ENCODE results near the gene NOS1. TPM values are rescaled to one million over a fixed set of nuclear protein-coding genes. Genes with fewer than 3 reads are reported as not detected.

Gene NOS1
- total RNA-seq, 1 donor from 2014 or later = not detected

- no peak for DNase-seq (ENCODE audit: low read depth in 2 of 2)
Measured at GRCh38 chr12:117180758-117181467, 180.5 kb downstream of the NOS1 start.

GRCh38 chr12:117178745-117179144, 182.7 kb downstream of the NOS1 start:
- DNase-seq (ENCODE audit: low read depth in 2 of 2) = no peak

- no peak for DNase-seq (ENCODE audit: low read depth in 2 of 2)
Measured at GRCh38 chr12:117178301-117178700, 183.1 kb downstream of the NOS1 start.

- DNase-seq (ENCODE audit: low read depth in 2 of 2) = no peak
Measured at GRCh38 chr12:117172168-117172567, 189.3 kb downstream of the NOS1 start.

GRCh38 chr12:117171499-117172162, 189.8 kb downstream of the NOS1 start:
- DNase-seq (ENCODE audit: low read depth in 2 of 2) = no peak

- no peak for DNase-seq (ENCODE audit: low read depth in 2 of 2)
Measured at GRCh38 chr12:117169548-117169947, 191.9 kb downstream of the NOS1 start.

GRCh38 chr12:117168976-117169375, 192.4 kb downstream of the NOS1 start:
- DNase-seq (ENCODE audit: low read depth in 2 of 2) = no peak

- DNase-seq (ENCODE audit: low read depth in 2 of 2) = no peak
Measured at GRCh38 chr12:117167769-117168168, 193.7 kb downstream of the NOS1 start.

- no peak for DNase-seq (ENCODE audit: low read depth in 2 of 2)
Measured at GRCh38 chr12:117166107-117166506, 195.3 kb downstream of the NOS1 start.

GRCh38 chr12:117165342-117165741, 196.1 kb downstream of the NOS1 start:
- DNase-seq (ENCODE audit: low read depth in 2 of 2) = no peak

- no peak for DNase-seq (ENCODE audit: low read depth in 2 of 2)
Measured at GRCh38 chr12:117162633-117163032, 198.8 kb downstream of the NOS1 start.

GRCh38 chr12:117162167-117162539, 199.3 kb downstream of the NOS1 start:
- DNase-seq (ENCODE audit: low read depth in 2 of 2) = no peak

- no peak for DNase-seq (ENCODE audit: low read depth in 2 of 2)
Measured at GRCh38 chr12:117161460-117162166, 199.8 kb downstream of the NOS1 start.

GRCh38 chr12:117159674-117160073, 201.8 kb downstream of the NOS1 start:
- no peak for DNase-seq (ENCODE audit: low read depth in 2 of 2)

GRCh38 chr12:117158911-117159553, 202.4 kb downstream of the NOS1 start:
- DNase-seq (ENCODE audit: low read depth in 2 of 2) = no peak

Other genes with a start within 250 kb of the NOS1 start
- 84.8 and 114 TPM in 2 replicates for gene FBXO21, start 171.2 kb downstream of the NOS1 start, total RNA-seq